ENCODE results near the gene SPEF2.
"Not testable (repeated sequence)": the region's sequence is repeated elsewhere in the genome, so short reads cannot be mapped to it uniquely, and the experiment has no call there.

Gene SPEF2

GRCh38 chr5:35656721-35657120 is 39.1 kb downstream of the SPEF2 start:
- peak; percentile 13 for DNase-seq

GRCh38 chr5:35657877-35658276 is 40.2 kb downstream of the SPEF2 start:
- DNase-seq: no peak

GRCh38 chr5:35659556-35659955 is 41.9 kb downstream of the SPEF2 start:
- DNase-seq: no peak

- DNase-seq: no peak
Measured at GRCh38 chr5:35660451-35660850, 42.8 kb downstream of the SPEF2 start.

GRCh38 chr5:35664584-35664983 is 46.9 kb downstream of the SPEF2 start:
- DNase-seq: no peak

GRCh38 chr5:35665096-35665495 is 47.4 kb downstream of the SPEF2 start:
- DNase-seq: no peak

GRCh38 chr5:35668319-35668718 is 50.7 kb downstream of the SPEF2 start:
- DNase-seq: no peak

GRCh38 chr5:35668794-35669193 is 51.1 kb downstream of the SPEF2 start:
- DNase-seq: no peak

GRCh38 chr5:35671541-35672295 is 54.1 kb downstream of the SPEF2 start:
- no peak for DNase-seq

GRCh38 chr5:35672296-35672655 is 54.6 kb downstream of the SPEF2 start:
- not testable (repeated sequence) for DNase-seq

GRCh38 chr5:35672995-35673394 is 55.3 kb downstream of the SPEF2 start:
- DNase-seq: no peak

- no peak for DNase-seq
Measured at GRCh38 chr5:35674049-35674448, 56.4 kb downstream of the SPEF2 start.

- no peak for DNase-seq
Measured at GRCh38 chr5:35675392-35675791, 57.7 kb downstream of the SPEF2 start.

- no peak for DNase-seq
Measured at GRCh38 chr5:35677878-35678277, 60.2 kb downstream of the SPEF2 start.

- DNase-seq: no peak
Measured at GRCh38 chr5:35678661-35679060, 61.0 kb downstream of the SPEF2 start.

- peak; percentile 8 for DNase-seq
Measured at GRCh38 chr5:35679357-35679756, 61.7 kb downstream of the SPEF2 start.

GRCh38 chr5:35681911-35682310 is 64.2 kb downstream of the SPEF2 start:
- no peak for DNase-seq

GRCh38 chr5:35683466-35683865 is 65.8 kb downstream of the SPEF2 start:
- no peak for DNase-seq

- no peak for DNase-seq
Measured at GRCh38 chr5:35685161-35685560, 67.5 kb downstream of the SPEF2 start.

GRCh38 chr5:35687961-35688360 is 70.3 kb downstream of the SPEF2 start:
- DNase-seq: no peak

GRCh38 chr5:35694481-35694880 is 76.8 kb downstream of the SPEF2 start:
- DNase-seq: no peak

GRCh38 chr5:35698047-35698808 is 80.6 kb downstream of the SPEF2 start:
- DNase-seq: no peak

- DNase-seq: no peak
Measured at GRCh38 chr5:35707659-35708058, 90.0 kb downstream of the SPEF2 start.

- no peak for DNase-seq
Measured at GRCh38 chr5:35709688-35710087, 92.0 kb downstream of the SPEF2 start.

GRCh38 chr5:35717718-35718117 is 100.1 kb downstream of the SPEF2 start:
- no peak for DNase-seq

Measured in HCEC 1CT (cell line).